GM18520 (cell line): ENCODE results near the gene SRPK1.
"Not testable (repeated sequence)": the region's sequence is repeated elsewhere in the genome, so short reads cannot be mapped to it uniquely, and the experiment has no call there.

Experiments
- ATAC-seq: cut with Tn5 transposase; IDR thresholded peaks from one replicate; pipeline ENCODE4 v1.9.1; 2021; ENCODE audit not compliant: unreplicated experiment

Gene SRPK1

GRCh38 chr6:35920793-35921732 lies at the start of gene SRPK1:
Gene SRPK1, minus strand, starts transcription at chr6:35921098. Its CDS starts 42 bp downstream, at chr6:35921056.
- peak; percentile 72 for ATAC-seq

DNA sequence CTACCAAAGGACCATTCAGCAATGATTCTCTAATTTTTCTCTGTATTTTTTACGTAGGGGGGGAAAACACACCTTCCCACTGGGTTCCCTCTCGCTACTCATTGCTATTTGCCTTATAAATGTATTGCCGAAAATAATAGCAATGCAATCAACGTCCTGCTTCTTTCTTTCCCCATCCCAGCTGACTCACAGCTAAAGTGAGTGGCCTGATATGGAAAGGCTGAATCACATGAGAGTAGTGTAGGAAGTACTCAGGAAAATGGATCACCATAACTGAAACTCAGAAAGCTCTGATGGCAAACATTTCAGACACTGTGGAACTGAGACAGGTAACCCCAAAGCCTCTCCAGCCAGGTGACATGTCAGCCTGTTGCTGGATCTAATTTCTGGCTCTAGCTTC lies 49.3 kb upstream of the SRPK1 start:
- no peak for ATAC-seq

- ATAC-seq, result no peak
Measured at GRCh38 chr6:35969646-35970045, 48.7 kb upstream of the SRPK1 start.

DNA sequence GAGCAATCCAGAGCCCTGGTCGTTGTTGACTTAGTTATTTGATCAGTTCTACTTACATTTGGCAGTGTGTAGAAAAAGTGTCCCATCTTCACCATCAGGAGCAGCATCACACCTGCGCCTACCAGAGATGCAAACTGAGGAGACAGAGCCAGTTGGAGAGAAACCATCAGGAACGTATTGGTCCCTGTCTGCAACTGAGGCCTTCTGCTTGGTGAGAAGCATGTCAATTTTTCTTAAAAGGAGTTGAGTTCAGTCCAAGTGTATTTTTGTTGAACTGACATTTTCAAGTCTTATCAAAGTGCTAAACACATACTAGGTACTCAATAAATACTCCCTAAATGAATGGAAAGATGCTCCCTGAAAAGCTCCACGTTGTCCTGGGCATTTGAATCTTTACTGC lies 47.9 kb upstream of the SRPK1 start:
- ATAC-seq, result no peak

DNA sequence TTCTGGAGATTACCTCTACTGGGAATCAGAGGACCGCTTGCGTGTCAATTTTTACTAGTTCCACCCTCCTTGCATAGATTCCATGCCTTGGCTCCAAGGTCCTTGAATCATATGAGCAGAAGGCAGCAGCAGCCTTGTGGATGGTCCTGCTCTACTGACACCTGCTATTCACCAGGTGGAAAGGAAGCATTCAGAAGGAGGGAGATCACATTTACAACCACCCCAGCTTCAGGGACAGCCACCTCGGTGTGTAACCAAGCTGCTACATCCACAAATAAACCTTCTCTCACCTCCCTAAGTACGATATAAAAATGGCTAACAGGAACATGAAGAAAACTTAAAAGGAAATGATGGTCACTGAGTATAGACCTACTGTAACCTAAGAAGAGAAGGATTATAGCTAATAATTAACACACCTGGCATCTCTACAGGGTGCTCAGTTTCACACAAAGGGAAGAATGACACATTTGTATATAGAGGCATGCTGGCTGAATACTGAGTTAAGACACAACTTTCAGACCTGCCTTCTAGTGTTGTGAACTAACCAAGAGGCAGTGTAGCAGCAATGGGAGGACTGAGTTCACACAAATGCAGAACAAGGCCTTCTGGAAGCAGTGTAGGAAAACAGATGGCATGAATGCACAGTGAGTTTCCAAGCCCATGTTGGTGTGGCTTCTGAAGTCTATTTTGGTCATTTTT lies 46.3 kb upstream of the SRPK1 start:
- no peak for ATAC-seq

DNA sequence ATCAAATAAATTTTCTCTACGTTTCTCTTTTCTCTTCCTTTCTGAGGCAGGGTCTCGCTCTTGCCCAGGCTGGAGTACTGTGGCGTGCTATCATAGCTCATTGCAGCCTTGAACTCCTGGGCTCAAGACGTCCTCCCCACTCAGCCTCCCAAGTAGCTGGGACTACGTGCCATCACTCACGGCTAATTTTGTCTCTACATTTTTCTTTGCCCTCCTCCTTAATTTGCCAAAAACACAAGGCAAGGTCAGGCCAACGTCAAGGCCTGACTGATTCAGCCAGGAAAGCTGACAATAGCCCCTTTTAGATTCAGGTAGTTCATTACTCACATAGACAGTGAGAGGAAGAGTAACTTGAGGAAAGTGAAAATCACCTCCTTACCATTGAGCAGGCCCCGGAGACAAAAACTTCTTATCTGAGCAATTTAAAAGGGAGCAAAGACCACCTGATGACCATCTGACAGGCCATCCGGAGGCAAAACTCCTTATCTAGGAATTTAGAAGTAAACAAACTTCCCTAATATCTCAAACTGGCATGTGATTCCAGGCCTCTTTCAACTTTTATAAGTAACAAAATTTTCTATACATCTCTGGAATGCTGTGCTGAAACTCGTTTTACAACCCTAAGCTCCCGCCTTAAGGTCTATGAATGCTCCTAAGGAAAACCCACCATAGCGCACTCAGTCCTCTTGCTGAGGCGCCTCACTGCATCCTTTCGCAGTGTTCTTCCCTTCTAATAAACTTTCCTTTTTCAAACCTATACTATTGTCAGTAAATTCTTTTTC lies 42.1 kb upstream of the SRPK1 start:
- ATAC-seq, result no peak

GRCh38 chr6:35960187-35960586 lies 39.3 kb upstream of the SRPK1 start:
- ATAC-seq, result no peak

- ATAC-seq, result no peak
Measured at GRCh38 chr6:35955970-35956369, 35.1 kb upstream of the SRPK1 start.

DNA sequence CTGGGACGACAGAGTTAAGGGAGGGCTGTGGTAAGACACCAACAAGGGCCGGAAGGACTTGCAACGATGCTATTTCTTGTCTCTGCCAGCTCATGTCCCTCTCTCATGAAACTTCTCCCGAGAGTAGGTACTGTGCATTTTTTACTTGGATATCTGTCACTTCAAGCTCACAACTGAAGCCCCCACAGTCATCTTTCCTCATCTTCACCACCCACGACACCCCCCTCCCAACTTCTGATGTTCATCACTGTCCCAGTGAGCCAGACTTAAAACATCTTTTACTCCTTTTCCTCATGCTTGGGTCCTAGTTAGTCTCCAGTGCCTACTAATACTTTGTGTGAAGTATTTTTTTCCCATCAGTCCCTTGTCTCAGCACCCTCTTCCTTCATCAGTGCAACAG lies 34.6 kb upstream of the SRPK1 start:
- no peak for ATAC-seq

GRCh38 chr6:35955071-35955470 lies 34.2 kb upstream of the SRPK1 start:
- ATAC-seq, result no peak

GRCh38 chr6:35954333-35954732 lies 33.4 kb upstream of the SRPK1 start:
- no peak for ATAC-seq

DNA sequence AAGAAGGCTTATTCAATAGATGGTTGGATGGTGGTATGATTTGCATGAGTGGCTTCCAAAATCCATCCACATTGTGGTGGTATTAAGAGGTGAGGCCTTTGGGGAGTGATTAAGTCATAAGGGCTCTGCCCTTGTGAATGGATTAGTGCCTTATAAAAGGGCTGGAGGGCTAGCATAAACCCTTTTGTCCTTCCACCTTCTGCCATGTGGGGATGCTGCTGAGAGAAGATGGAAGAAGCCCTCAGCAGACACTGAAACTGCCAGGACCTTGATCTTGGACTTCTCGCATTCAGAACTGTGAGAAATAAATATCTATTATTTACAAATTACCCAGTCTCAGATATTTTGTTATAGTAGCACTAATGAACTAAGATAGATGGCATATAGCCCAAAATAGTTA lies 27.8 kb upstream of the SRPK1 start:
- ATAC-seq, result no peak

GRCh38 chr6:35945650-35946025 lies 24.7 kb upstream of the SRPK1 start:
- no peak for ATAC-seq

DNA sequence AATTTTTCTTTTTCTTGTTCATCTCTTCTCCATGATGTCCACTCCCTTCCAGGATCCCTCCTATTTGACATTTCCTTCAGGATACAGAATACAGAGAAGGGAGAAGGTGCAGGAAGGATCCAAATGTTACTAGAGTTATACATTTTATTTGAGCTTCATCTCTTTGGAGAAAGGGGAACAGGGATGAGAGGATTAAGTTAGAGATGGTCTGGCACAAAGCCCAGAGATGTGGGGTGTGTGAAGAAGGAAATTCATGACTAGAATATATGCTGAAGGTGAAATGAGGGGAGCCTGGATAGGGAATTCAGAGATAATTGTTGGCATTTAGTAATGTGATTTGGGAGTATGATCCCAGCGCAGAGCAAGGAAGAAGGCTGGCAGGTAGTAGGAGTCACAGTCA lies 22.5 kb upstream of the SRPK1 start:
- no peak for ATAC-seq

DNA sequence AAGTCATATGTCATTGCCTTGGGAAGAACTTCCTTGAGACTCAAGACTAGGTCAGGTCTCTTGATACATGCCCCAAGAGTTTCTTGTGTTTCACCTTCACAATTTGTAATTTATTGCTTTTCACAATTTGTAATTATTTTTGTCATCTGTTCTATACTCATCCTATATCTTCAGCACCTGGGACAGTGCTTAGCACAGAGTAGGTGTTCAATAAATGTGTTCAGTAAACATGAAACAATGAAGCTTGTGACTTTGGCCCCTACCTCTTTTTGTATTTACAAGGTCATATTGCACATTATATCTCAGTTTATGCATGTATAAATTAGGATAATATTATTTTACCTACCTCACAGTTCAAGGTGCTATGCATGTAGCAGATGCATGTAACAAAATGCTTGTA lies 21.5 kb upstream of the SRPK1 start:
- no peak for ATAC-seq

DNA sequence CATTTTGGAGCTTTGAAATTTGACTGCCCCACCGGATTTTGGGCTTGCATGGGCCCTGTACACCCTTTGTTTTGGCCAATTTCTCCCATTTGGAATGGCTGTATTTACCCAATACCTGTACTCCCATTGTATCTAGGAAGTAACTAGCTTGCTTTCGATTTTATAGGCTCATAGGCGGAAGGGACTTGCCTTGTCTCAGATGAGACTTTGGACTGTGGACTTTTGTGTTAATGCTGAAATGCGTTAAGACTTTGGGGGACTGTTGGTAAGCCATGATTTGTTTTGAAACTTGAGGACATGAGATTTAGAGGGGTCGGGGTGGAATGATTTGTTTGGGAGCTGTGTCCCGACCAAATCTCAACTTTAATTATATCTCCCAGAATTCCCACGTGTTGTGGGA lies 20.3 kb upstream of the SRPK1 start:
- ATAC-seq, result not testable (repeated sequence)

- not testable (repeated sequence) for ATAC-seq
Measured at GRCh38 chr6:35940014-35940413, 19.1 kb upstream of the SRPK1 start.

DNA sequence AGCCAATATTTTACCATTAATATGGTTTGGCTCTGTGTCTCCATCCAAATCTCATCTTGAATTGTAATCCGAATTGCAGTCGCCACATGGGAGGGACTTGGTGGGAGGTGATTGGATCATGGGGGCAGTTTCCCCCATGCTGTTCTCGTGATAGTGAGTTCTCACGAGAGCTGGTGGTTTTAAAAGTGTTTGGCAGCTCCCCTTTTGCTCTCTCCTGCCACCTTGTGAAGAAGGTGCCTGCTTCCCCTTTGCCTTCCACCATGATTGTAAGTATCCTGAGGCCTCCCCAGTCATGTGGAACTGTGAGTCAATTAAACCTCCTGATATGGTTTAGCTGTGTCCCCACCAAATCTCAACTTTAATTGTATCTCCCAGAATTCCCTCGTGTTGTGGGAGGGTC lies 18.4 kb upstream of the SRPK1 start:
- not testable (repeated sequence) for ATAC-seq

DNA sequence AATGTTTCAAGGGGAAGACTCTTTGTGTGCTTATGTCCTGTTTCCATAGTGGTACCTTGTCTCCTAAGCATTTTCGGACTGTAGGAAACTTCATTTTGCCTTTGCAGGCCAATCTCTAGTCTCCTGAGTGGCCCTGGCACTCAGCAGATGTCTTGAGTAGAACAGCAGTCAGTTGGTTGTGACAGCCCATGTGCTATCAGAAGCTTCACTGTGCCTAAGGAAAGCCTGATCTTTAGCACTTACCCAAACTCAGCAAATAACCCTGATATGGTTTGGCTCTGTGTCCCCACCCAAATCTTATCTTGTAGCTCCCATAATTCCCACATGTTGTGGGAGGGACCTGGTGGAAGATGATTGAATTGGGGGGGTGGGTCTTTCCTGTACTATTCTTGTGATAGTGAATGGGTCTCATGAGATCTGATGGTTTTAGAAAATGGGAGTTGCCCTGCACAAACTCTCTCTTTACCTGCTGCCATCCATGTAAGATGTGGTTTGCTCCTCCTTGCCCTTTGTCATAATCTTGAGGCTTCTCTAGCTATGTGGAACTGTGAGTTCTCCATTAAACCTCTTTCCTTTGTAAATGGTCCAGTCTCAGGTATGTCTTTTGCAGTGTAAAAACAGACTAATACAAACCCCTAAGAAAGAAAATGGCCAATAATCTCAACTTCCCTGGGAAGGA lies 15.9 kb upstream of the SRPK1 start:
- no peak for ATAC-seq

DNA sequence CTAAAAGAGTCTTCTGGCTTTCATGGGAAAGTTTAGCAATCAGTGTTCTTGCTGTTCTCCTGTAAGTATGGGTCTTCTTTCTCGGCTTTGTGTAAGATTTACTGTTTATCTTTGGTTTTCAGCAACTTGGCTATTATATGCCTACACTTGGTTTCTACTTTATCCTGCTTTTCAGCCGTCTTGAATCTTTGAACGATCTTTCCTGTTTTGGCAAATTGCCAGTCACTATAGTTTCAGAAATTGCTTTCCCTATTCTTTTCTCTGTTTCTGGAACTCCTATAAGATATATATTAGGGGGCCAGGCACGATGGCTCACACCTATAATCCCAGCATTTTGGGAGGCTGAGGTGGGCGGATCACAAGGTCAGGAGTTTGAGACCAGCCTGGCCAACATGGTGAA lies 14.6 kb upstream of the SRPK1 start:
- ATAC-seq, result no peak

DNA sequence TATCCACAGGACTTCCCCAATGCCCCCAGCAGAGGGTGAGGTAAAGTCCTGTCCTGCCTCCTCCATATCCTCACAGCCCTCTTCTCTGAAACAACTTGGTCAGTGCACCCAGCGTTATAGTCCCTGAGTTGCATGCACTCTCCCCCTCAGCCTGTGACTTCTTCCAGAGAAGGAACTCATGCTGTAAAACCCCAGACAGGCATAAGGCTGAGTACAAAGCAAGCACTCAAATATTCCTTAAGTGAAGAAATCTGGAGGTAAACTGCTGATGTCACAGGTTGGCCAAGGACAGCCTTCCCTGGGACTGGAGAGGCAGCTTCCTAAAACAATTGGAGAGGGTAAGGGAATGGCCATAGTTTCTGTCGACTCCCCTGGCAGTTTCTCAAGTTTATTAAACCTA lies 12.9 kb upstream of the SRPK1 start:
- no peak for ATAC-seq
